GM18507 (cell line): ENCODE data around the gene KIF18B.

ENCODE experiments used
- DNase-seq: peaks from one replicate; pipeline ENCODE4 v3.0.0; 2011; ENCODE audit warnings: low read depth; ENCODE audit not compliant: insufficient read length; ENCODE audit errors: extremely low spot score
- FAIRE-seq: peaks from 2 replicates; lab custom pipeline; 2011; peaks lifted over from hg19 to GRCh38; lab: Jason Lieb, UNC

KIF18B gene

DNA sequence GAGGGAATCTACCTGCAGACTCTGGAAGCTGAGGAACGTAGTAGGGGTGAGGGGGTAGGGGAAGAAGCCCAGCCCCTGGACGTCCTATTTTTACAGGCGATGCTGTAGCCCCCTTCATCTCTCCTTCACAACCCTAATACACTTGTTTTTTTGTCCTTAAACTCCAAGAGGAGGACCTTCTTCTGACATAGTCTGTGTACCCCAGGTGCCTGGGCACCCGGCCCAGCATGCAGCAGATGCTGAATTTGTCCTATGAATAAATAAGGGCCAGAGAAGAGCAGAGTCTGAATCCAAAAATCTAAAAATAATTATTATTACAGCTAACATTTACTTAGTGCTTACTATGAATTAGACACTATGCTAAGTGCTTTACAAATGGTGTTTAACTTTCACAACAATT lies 5.1 kb downstream of the KIF18B start:
- no peak for DNase-seq
- no peak for FAIRE-seq

DNA sequence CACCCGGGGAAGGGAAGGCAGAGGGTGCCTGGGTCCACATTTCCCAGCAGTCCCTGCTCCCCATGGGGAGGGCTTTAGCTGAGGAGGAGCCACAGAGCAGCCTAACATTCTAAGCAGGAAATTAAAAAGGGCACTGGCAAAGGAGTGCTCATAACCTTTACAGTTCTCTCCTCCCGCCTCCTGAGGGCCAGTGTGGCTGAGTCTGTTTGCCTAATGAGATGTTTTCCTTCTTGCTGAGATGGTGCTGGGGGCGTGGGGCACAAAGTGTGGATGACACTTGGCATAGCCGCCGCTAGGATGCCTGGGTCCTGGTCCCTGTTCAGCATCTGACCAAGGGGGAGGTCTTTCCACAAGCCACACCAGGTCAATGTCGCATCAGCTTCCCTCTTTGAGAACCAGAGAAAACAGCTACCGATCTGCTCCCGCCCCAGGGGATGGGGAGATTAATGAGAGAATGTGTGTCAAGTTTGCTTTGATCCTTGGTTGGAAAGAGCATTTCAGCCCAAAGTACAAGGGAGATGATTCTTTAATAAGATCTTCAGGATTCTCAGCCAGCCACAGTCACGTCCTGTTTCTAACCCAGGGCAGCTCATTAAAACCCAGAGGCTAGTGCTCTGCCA lies 5.8 kb downstream of the KIF18B start:
- DNase-seq (no peak), FAIRE-seq (no peak)

DNA sequence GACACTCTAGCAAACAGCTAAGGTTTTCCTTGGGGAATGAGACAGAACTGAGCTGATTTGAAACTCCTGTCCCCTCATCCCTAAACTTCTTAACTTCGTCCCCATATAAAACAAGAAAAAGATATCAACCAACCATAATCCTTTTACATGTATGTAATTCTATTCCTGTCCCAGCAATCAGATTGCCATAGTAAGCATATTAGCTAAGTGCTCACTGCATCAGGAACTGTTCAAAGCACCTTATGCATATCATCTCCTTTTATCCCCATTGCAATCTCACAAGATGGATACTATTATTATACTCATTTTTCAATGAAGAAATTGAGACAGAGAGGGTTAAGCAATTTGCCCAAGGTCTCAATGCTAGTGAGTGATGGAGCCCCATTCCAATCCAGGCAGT lies 6.8 kb downstream of the KIF18B start:
- DNase-seq (no peak), FAIRE-seq (no peak)

DNA sequence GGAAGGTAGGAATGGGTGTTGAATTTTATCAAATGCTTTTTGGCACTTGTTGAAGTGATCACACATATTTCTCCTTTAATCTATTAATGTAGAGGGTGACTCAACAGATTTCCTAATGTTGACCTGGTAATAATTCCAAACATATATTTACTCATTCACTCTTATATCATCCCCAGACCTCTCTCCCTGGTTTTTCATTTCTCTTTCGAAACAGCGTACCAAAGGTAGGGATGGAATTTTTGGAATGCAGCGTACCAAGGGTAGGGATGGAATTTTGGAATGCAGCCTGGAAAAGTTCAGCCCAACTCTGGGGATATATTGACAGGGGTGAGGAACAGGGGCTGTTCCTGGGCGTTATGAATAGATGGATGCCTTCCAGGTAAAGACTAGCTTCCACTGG lies 7.3 kb downstream of the KIF18B start:
- no peak for DNase-seq
- no peak for FAIRE-seq

DNA sequence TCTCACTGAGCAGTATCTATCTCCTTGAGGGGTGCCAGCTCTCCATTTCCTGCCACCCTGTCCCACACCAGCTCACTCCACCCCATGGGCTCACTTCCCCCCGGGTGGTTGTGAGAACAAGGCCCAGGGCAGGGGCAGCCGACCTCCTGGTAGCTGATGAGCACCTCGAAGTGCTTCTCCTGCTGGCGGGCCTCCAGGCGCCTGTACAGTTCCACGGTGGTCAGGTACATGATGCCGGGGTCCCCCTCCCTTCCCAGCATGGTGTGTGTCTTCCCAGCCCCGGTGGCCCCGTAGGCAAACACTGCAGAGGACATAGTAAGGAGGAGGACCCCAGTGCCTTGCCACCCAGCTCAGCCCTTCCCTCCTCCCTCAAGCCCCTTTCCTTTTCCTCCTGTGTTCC lies 12.5 kb downstream of the KIF18B start:
- no peak for DNase-seq
- no peak for FAIRE-seq

DNA sequence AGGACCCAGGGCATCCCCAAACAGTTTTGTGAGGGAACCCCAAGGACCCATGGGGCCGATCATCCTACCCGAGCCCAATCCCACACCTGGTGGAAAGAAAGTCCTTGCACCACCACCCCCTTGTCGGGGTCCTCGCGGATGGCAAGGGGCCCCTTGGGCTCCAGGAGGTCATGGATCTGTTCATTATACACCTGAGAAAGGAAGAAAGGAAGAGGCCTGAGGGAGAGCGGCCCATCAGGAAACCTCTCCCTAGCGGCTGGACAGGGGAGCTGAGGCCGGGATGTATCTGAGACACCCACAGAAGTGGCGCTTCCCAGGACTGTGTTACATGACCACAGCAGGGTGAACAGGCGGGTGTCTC lies 12.8 kb downstream of the KIF18B start:
- no peak for DNase-seq
- no peak for FAIRE-seq

DNA sequence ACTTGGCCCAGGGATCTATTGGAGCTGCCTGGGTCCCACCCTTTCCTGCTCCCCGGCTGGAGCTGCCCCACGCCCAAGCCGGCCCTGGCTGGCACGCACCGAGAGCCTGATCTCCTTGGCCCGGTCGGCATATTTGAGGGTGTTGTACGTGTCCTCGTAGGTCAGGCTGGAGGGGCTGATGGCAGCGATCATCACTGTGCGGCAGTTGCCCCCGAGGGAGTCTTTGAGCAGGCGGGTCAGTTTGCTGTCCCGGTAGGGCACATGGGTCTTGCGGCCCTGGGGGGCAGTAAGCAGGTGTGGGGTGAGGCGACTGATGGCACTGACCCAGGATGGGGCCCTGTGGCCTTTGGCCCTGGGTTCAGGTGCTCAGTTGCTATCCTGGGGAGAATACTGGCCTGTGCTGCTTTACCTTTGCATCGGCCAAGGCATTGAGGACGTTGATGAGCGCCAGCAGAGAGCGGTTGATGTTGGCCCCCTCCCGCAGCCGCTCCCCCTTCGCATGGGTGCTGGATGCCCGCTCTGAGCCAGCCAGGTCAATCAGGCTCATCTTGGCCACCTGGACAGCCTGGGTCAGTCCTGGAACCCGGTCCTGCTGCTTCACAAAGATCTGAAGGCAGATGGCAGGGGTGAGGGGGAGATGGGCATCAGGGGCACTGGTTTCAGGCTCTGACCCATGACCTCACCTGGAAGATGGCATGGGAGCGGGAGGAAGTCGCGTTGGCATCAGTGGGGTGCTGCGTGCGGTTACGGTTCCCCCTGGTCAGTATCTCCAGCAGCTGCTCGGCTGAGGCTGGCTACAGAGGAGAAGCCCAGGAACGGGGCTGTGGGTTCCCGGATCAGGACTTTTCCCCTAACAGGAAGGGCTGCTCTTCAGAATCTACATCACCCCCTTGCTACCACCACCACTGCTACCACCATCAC lies 13.5 kb downstream of the KIF18B start:
- DNase-seq (no peak), FAIRE-seq (no peak)

DNA sequence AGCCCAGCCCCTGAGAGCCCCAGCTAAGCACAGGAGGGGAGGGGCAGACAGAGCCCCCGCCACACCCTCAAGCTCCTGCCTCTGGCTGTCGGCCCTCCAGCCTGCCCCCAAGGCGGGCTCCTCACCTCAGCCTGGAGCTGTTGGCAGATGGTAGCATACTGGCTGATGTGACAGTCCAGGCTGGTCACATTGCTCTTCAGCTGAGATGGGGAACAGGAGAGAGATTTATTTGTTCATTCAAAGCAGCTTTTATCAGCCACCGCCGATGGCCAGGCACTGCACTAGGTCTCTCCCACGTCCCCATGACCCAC lies 14.8 kb downstream of the KIF18B start:
- no peak for DNase-seq
- no peak for FAIRE-seq

DNA sequence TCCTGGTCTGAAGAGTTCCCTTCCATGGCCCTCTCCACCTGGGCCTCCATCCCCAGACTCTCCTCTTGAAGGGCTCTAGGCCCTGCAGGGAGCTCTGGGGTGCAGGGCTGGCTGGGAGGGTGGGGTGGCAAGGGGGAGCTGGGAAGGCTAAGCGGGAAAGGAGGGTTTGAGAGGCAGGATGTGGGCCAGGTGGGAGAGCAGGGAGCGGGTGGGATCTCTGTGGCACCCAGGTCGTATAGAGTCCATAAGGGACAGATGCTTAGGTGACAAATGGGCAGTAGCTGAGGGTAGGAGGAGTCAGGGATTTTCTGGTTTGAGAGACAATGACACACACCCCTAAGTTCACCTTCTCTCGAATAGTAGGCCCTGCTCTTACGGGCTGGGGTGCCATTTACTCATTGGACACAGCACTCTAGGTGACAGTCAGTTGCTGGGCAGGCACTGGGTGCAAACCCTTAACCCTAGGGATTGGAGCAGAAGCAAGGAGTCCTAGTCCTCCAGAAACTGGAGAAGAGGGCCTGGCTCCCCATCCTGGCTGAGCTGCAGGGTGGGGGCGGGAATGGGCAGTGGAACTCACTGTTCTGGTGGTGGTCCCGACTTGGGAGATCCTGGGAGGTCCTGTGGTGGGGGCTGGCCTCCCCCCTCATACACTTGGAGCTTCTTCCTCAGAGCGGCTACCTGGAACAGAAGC lies 15.3 kb downstream of the KIF18B start:
- DNase-seq (no peak), FAIRE-seq (no peak)

DNA sequence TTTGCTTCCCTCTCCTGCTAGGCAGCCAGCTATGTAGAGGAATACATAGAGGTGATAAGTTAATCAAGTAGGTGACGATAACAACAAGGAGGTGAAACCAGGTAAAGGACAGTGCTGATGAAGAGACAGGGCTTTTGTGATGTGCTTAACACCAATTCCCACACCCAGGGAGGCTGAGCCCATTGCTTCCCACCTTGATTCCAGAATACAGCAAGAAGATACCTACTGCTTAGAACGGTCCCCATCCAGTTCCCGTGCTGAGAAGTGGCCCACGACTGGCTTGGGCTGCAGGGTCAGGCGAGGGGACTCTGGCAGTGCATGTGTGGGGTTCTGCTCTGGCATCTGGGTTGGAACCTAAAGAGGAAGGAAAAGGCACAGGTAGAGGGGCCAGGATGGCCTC lies 16.2 kb downstream of the KIF18B start:
- DNase-seq (no peak), FAIRE-seq (no peak)

DNA sequence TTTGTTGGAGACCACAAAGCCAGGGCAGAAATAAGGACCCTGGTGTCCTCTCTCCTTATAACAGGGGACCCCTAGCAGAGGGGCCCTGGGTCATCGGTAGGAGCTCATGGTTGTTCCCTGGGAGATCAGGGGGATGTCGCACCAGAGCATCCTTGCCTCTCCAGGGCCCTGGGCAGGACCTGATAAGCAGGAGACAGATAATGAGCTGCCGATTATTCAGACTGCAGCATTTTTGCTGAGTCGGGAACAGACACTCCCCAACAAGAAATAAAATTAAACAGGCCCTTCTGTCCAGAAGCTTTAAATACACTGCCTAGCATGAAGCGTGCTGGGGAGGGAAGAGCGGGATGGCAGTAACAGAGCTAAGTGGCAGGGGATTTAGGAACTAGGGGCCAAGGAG lies 16.9 kb downstream of the KIF18B start:
- DNase-seq = no peak
- FAIRE-seq = no peak

DNA sequence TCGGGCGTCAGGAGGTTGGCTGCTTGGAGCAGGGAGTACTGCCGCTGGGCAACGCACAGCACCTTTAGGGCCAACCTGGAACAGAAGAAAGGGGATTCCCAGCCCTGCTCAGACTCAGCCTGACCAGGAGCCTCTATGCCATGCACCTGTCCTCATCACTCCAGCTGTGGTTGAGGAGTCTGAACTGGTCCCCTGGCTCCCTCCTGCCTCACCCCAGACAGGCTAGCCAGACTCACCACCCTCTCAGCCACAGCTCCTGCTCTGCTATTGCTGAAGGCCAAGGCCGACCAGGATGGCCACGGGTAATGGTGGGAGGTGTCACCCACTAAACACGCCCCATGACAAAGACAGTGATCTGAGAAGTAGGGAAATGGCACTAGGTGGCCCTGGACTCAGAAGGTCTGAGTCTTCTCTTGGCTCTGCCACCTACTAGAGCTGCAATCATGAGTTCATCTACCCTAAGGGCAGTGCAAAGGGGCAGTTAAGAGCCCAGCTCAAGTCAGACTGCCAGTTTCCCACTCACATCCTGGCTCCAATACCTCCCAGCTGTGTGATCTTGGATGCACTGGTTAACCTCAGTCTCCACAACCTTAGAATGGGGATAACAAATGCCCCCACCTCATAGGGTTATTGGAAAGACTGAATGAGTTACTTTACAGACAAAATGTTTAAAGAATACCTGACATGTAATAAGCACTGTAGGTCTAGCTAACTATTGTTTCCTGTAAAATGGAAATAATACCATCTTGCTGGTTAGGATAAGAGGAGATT lies 18.4 kb downstream of the KIF18B start:
- FAIRE-seq (no peak), DNase-seq (no peak)

DNA sequence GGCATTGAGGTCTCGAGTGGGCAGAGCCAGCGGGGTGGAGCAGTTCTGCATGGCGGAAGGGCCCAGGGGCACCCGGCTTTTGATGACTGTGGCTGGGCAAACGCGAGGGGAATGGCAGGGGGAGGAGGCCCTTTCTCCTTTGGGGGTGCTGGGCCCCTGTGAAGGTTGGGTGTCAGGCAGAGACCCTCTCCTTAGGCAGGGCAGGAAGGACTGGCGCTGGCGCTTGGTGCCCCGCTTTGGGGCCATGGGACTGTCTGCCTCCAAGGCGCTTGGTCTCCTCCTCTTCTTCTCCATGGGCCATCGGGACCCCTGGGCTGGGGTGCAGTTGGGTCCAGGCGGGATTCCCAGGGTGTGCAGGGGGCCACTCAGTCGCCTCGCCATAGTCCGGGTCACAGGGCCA lies 19.4 kb downstream of the KIF18B start:
- FAIRE-seq (no peak), DNase-seq (no peak)

DNA sequence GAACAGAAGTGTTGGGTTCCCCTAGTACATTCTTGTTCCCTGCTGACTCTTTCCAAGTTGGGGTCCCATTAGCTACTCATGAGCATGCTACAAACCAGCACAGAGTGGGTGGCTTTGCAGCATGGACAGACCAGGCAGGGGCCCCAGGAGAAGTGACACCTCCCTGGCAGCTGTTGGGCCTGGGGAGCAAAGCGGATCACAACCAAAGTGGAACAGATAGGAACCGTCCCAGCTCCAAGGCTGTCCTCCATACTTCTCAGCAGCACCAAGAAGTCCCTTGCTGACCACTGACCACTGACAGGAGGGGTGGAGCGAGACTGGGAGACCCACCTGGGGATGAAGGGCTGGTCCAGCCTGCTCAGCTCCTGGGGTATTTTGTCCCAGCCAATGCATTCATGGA lies 19.9 kb downstream of the KIF18B start:
- DNase-seq (no peak), FAIRE-seq (no peak)

DNA sequence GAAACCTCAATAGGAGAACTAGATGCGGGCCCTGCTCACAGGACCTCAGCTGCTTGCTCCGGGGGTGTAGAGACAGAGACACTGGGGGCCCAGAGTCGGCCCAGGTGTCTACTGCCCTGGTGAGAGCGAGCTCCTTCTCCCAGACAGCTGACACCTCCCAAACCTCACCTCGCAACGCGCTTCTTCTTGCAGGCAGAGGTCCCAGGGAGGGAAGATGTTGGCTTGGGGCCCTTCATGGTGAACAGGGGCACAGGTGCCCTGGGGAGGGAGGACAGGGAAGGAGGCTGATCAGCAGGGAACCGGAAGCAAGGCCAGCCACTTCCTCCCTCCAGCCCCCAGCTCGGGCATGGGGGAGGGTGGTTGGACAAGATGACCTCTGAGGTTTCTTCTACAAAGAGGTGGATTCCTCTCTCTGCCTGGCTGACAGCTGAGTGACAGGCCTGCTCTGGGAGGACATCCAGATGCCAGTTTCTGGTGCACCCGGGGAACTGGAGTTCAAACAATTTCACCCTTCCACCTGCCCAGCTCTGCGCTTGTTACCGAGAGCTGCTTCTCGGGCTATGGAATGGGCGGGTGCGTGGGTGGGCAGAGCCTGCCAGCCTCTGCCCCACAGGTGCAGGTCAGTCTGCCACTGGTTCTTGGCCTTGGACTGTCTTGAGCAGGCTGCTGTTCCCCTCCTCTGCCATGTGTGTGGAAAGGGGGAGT lies 20.6 kb downstream of the KIF18B start:
- no peak for DNase-seq
- no peak for FAIRE-seq

DNA sequence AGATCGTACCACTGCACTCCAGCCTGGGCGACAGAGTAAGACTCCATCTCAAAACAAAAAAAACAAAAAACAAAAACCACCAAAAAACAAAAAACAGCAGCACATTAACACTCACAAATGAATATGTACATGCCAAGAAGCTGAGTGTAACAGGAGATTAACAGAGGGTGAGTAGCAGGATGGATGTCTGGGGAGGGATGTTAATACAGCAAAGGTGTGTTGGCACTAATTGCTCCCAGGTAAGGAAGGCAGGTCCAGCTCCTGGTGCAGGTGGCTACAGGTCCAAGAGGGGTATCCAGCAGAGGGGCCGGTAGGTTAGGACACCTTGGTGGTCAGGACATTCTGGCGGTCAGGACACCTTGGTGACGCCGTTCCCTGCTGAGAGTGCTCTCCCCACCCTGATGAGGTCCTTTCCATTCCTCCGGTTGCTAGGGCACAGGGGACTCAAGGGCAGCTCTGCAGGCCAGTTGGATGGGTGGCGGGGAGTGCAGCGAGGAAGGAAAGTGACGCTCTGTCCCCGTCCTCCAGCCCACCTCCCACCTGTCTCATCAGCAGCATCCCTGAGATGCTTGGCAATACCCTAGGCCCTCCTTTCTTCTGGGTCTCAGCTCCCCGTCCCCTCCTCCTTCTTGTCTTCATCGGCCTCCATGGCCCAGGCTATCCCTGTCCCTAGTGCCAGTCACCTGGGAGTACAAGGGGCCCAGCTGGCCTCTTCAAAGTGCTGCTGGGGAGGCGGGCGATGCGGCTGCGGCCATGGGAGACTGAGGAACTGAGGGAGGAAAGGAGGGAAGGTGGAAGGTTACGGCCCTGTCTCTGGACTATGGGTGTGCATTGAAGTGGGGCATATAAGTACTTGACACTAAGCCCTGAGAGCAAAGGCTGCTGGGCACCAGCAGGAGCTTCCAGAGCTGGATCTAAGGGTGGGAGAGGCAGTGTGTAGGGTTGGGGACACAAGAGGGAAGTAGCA lies 21.6 kb downstream of the KIF18B start:
- FAIRE-seq (no peak), DNase-seq (no peak)

DNA sequence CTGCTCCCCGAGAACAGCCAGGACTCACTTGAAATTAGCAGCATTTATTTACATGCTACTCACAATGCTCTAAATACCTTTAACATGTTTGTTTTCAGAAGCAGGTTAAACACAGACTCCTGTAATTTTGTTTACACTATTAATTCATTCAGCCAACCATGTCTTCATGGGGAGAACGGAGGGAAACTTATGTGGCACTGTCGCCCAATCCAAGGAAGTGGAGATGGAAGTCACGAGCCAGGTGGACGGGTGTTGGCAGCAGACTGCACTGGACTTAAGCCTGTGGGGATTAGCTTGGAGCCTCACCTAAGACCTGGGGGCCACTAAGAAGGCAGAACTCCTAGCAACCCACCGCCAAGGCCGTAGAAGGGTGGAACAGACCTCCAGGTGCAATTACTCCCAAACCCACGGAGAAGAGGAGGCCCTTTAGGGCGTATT lies 23.4 kb downstream of the KIF18B start:
- DNase-seq = no peak
- no peak for FAIRE-seq

DNA sequence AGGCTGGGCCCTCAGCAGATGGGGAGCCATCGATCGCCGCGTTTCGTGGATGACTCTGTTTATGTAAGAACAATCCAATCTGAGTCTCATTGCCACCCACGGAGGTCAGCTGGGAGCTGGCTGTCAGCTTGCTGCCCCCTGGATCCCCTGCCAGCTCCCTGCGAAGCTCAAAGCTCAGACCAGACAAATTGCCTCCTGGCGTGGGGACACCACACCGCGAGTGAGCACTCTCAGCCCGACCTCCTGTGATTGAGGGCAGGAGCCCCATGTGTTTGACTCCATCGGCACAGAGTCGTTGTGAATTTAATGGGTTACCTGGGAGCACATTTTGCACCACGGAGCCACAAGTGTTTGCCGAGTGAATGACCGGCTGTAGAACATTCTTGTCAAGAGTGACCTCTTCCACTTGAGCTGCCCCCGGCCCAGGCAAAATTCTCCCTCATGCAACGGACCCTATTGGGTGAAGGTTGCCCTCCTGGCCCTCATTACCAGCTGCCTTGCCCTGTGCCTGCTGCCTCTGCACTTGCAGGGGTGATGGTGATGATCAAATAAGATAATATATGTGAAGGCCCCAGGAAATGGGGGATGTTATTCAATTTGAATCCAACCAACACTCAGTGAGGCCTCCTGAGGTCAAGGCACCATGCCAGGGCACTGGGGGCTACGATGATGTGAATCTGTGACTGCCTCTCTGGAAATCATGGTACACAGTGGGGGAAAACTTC lies 24.7 kb downstream of the KIF18B start:
- DNase-seq (no peak), FAIRE-seq (no peak)
